Gastrocnemius medialis (tissue), 4 donors: ENCODE measurements around the gene SCP2D1. TPM values are rescaled to one million over a fixed set of nuclear protein-coding genes. Genes with fewer than 3 reads are reported as not detected.

Source experiments
- ATAC-seq, 2 donors: fragments of 150-250 bp; one replicate each; pipeline ENCODE4 v1.9.1; 2016
- DNase-seq, 2 donors: peaks; one replicate each; pipeline ENCODE4 v3.0.0-alpha.2; 2019
- H3K27ac ChIP-seq, 4 donors: fragments of 200-600 bp; sonication (generic); 1 replicate in 1 of 4; 2 replicates in 3 of 4; pipeline ENCODE4 v1.5.1; 2016 to 2018; ENCODE audit warnings: mild to moderate bottlenecking in 2 of 4, moderate library complexity in 1 of 4
- H3K27me3 ChIP-seq, 3 donors: fragments of 200-600 bp; sonication (generic) in 2 of 3; 1 replicate in 1 of 3; 2 replicates in 2 of 3; pipeline versions ENCODE4 v1.5.1 to v1.6.0; 2016 to 2019; ENCODE audit warnings: mild to moderate bottlenecking in 1 of 3, moderate library complexity in 1 of 3
- H3K36me3 ChIP-seq, 2 donors: fragments of 200-600 bp; sonication (generic) in 1 of 2; one replicate each; pipeline ENCODE4 v1.5.1; 2017 to 2018
- H3K4me1 ChIP-seq, 2 donors: fragments of 200-600 bp; sonication (generic) in 1 of 2; one replicate each; pipeline ENCODE4 v1.5.1; 2016 to 2017; ENCODE audit warnings: mild to moderate bottlenecking in 2 of 2
- H3K4me3 ChIP-seq, 4 donors: fragments of 200-600 bp; sonication (generic) in 3 of 4; 1 replicate in 1 of 4; 2 replicates in 3 of 4; pipeline ENCODE4 v1.5.1; 2016 to 2019; ENCODE audit warnings: mild to moderate bottlenecking in 2 of 4
- H3K9me3 ChIP-seq, 3 donors: fragments of 200-600 bp; sonication (generic) in 2 of 3; 1 replicate in 1 of 3; 2 replicates in 2 of 3; pipeline ENCODE4 v1.5.1; 2016 to 2019
- POLR2A ChIP-seq, 2 donors: fragments of 450-650 bp; IDR thresholded peaks; one replicate each; pipeline ENCODE4 v1.6.1; 2017; ENCODE audit warnings: antibody characterized with exemption in 2 of 2, mild to moderate bottlenecking in 2 of 2, moderate library complexity in 2 of 2
- in situ Hi-C, 4 donors: fragments of 200-750 bp; cut with MboI; loops; one replicate each; pipeline versions ENCODE4 v1.15.0 to v1.8.0; 2017; ENCODE audit warnings: low sequenced_read_pairs in 4 of 4
- intact Hi-C: fragments of 100-400 bp; cut with DNase I; formaldehyde crosslinking; loops from one replicate; pipeline ENCODE4 v1.15.1; 2023; ENCODE audit warnings: low total_unique reads
- total RNA-seq, 4 donors: library from RNA; depleted of rRNA; stranded (reverse); fragments of >200 nt; gene quantifications; one replicate each; pipeline versions ENCODE4 v1.1.0 to v1.2.3, GENCODE V29; 2016
- TF ChIP-seq, protein P1 (sequence below), 5 experiments: fragments of 450-650 bp in 3 of 5; fragments of 200-600 bp in 2 of 5; sonication (generic) in 2 of 5; IDR thresholded peaks in 4 of 5; conservative IDR thresholded peaks in 1 of 5; 1 replicate in 4 of 5; 2 replicates in 1 of 5; pipeline ENCODE4 v1.5.1; 2016 to 2019; ENCODE audit warnings: antibody characterized with exemption in 5 of 5, mild to moderate bottlenecking in 3 of 5, moderate library complexity in 3 of 5

Gene SCP2D1
- total RNA-seq, 4 donors from 2014 or later, result not detected

GRCh38 chr20:18822832-18823231, 9.2 kb downstream of the SCP2D1 start:
- Histone ChIP-seq H3K9me3 (no peaks in the 10 kb centered on the region), H3K27me3 (no peaks in the 10 kb centered on the region), H3K36me3 (no peaks in the 10 kb centered on the region), H3K27ac (no peak overlapping the region), H3K4me1 (no peaks in the 10 kb centered on the region), H3K4me3 (no peak overlapping the region)
- in situ Hi-C loops, result no loop called here
- DNase-seq, result no peak
- ATAC-seq, result no peak
- no peak for TF ChIP-seq POLR2A (IDR thresholded peaks at IDR 0.05)
- TF ChIP-seq, protein P1, sequence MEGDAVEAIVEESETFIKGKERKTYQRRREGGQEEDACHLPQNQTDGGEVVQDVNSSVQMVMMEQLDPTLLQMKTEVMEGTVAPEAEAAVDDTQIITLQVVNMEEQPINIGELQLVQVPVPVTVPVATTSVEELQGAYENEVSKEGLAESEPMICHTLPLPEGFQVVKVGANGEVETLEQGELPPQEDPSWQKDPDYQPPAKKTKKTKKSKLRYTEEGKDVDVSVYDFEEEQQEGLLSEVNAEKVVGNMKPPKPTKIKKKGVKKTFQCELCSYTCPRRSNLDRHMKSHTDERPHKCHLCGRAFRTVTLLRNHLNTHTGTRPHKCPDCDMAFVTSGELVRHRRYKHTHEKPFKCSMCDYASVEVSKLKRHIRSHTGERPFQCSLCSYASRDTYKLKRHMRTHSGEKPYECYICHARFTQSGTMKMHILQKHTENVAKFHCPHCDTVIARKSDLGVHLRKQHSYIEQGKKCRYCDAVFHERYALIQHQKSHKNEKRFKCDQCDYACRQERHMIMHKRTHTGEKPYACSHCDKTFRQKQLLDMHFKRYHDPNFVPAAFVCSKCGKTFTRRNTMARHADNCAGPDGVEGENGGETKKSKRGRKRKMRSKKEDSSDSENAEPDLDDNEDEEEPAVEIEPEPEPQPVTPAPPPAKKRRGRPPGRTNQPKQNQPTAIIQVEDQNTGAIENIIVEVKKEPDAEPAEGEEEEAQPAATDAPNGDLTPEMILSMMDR (IDR thresholded peaks at IDR 0.05 in 4 of 5, conservative IDR thresholded peaks at IDR 0.05 in 1 of 5), result no peak
- intact Hi-C loops, result no loop called here

GRCh38 chr20:18831830-18832499, 18.4 kb downstream of the SCP2D1 start:
- H3K4me1 ChIP-seq, result no peaks in the 10 kb centered on the region
- no peak overlapping the region for H3K4me3 ChIP-seq
- no peak overlapping the region for H3K27ac ChIP-seq
- no peaks in the 10 kb centered on the region for H3K36me3 ChIP-seq
- H3K27me3 ChIP-seq, result no peaks in the 10 kb centered on the region
- DNase-seq (no peak), ATAC-seq (no peak)
- in situ Hi-C loops (no loop called here), intact Hi-C loops (no loop called here)
- no peaks in the 10 kb centered on the region for H3K9me3 ChIP-seq
- TF ChIP-seq, protein P1 (IDR thresholded peaks at IDR 0.05 in 4 of 5, conservative IDR thresholded peaks at IDR 0.05 in 1 of 5), result no peak
- no peak for TF ChIP-seq POLR2A (IDR thresholded peaks at IDR 0.05)

GRCh38 chr20:18832546-18833200, 19.1 kb downstream of the SCP2D1 start:
- H3K27ac ChIP-seq, result no peak overlapping the region
- no peak overlapping the region for H3K4me3 ChIP-seq
- H3K36me3 ChIP-seq, result no peaks in the 10 kb centered on the region
- DNase-seq (no peak), ATAC-seq (no peak)
- no peaks in the 10 kb centered on the region for H3K9me3 ChIP-seq
- intact Hi-C loops (no loop called here), in situ Hi-C loops (no loop called here)
- no peaks in the 10 kb centered on the region for H3K4me1 ChIP-seq
- no peak for TF ChIP-seq POLR2A (IDR thresholded peaks at IDR 0.05)
- TF ChIP-seq, protein P1 (IDR thresholded peaks at IDR 0.05 in 4 of 5, conservative IDR thresholded peaks at IDR 0.05 in 1 of 5), result no peak
- no peaks in the 10 kb centered on the region for H3K27me3 ChIP-seq

GRCh38 chr20:18835466-18836256, 22.1 kb downstream of the SCP2D1 start:
- Histone ChIP-seq H3K4me1 (no peaks in the 10 kb centered on the region), H3K27me3 (no peaks in the 10 kb centered on the region)

GRCh38 chr20:18837718-18838117, 24.1 kb downstream of the SCP2D1 start:
- intact Hi-C loops, result no loop called here
- Histone ChIP-seq H3K4me3 (no peak overlapping the region), H3K27me3 (no peaks in the 10 kb centered on the region), H3K36me3 (no peaks in the 10 kb centered on the region), H3K27ac (no peak overlapping the region), H3K9me3 (no peaks in the 10 kb centered on the region), H3K4me1 (no peaks in the 10 kb centered on the region)
- TF ChIP-seq, protein P1 (IDR thresholded peaks at IDR 0.05 in 4 of 5, conservative IDR thresholded peaks at IDR 0.05 in 1 of 5), result no peak
- no peak for TF ChIP-seq POLR2A (IDR thresholded peaks at IDR 0.05)
- no peak for ATAC-seq
- in situ Hi-C loops, result no loop called here
- no peak for DNase-seq

More at GRCh38 chr20:18835466-18836256, 22.1 kb downstream of the SCP2D1 start:
- intact Hi-C loops (no loop called here), in situ Hi-C loops (no loop called here)
- no peak for DNase-seq
- H3K9me3 ChIP-seq, result no peaks in the 10 kb centered on the region
- H3K36me3 ChIP-seq, result no peaks in the 10 kb centered on the region
- no peak for ATAC-seq
- no peak overlapping the region for H3K4me3 ChIP-seq
- H3K27ac ChIP-seq, result no peak overlapping the region
- no peak for TF ChIP-seq POLR2A (IDR thresholded peaks at IDR 0.05)
